DOHH2 (cell line): ENCODE data around the gene FOXK1.

Experiments
- CTCF ChIP-seq: fragments of 200-600 bp; sonication (generic); IDR thresholded peaks from one replicate; pipeline ENCODE4 v1.5.1; 2014; ENCODE audit warnings: antibody characterized with exemption, mild to moderate bottlenecking, low read depth, low read length; ENCODE audit not compliant: poor library complexity, severe bottlenecking
- EZH2phosphoT487 ChIP-seq: fragments of 200-600 bp; sonication (generic); IDR thresholded peaks from 2 replicates; pipeline ENCODE4 v1.6.1; 2017; ENCODE audit warnings: borderline replicate concordance, mild to moderate bottlenecking, antibody characterized with exemption, low read length, moderate library complexity, mixed read lengths

GRCh38 chr7:4749798-4750197 lies 67.7 kb downstream of the FOXK1 start:
- no peak for TF ChIP-seq EZH2phosphoT487
- TF ChIP-seq CTCF = no peak
